HG02678 (cell line): ENCODE measurements around the gene FHAD1.

Experiments
- ATAC-seq: cut with Tn5 transposase; IDR thresholded peaks from one replicate; pipeline ENCODE4 v1.9.1; 2021; ENCODE audit warnings: mild to moderate bottlenecking, moderate library complexity; ENCODE audit not compliant: unreplicated experiment

The FHAD1 gene

GRCh38 chr1:15343729-15344128 is 96.7 kb downstream of the FHAD1 start:
- no peak for ATAC-seq

- ATAC-seq: no peak
Measured at GRCh38 chr1:15344380-15344779, 97.4 kb downstream of the FHAD1 start.

GRCh38 chr1:15344800-15345704 is 98.0 kb downstream of the FHAD1 start:
- ATAC-seq: no peak

DNA sequence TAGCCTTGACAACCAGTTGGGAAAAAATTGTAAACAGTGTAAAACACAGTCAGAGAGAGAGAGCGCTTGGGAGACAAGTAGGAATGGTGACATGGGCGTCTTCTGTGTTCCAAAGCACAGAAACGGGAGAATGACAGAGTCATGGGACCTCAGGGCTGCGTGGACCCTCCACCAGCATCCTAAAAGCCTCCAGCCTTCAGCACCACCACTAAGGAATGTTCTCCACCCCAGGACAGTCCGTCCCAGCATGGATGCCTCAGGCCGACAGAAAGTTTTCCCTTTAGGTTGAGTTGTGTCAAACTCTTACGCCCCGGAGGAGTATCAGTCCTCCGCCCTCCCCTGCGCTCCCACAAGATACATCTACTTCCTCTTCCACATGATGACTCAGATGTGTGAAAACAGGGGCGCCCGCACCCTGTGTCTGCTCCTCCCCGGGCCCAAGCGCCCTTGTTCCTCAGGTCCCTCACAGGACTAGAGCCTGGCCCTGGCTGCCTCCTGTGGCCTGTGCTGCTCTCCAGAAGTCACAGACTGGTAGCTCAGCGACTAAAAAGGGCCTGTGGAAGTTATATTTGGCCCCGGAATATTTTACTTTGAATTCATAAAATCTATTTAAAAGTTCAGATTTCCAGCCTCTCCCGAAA is 98.8 kb downstream of the FHAD1 start:
- no peak for ATAC-seq

DNA sequence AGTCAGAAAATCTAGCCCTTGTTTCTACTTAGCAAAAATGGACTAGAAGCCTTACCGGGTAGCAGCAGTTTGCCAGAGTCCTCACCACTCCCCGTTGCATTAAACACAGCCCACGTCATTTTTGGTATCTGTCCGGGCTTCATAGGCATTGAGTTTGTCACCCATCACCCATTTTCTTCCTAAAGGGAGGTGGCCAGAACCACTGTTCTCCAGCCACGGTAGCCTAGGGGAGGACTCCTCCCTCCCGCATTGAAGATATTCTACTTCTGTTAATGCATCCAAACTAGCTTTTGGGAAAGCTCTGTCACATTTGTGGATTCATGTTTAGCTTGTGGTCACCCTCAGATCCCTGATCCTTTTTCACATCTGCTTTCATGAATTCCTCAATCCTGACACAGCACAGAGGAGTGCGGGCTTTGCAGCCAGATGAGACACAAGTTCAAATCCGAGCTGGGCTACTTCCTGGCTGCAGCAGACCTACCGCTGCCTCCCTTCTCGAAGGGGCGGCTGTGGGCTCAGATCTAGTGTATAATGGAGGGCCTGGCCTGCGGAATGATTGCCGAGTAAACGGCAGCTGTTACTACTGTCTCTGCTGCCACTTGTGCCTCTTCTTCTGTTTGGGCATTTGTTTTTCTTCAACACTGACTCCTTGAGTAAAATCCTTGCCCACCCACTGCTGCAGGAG is 99.5 kb downstream of the FHAD1 start:
- no peak for ATAC-seq

DNA sequence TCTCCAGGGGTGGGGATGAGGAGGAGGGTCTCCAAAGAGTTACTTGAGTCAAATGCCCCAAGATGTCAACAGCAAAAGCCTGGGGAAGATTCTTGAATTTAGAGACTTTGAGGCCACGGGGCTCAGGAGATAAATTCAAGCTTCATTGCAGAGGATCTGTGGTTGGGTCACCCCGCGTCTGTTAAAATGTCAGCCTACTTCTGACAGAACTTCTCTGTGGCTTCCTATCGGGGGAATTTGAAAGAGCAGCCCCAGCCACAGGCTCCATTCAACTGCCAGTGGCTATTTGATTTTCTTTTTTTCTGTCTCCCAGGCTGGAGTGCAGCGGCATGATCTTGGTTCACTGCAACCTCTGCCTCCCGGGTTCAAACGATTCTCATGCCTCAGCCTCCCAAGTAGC is 100.2 kb downstream of the FHAD1 start:
- no peak for ATAC-seq

GRCh38 chr1:15348648-15349047 is 101.6 kb downstream of the FHAD1 start:
- ATAC-seq: no peak

DNA sequence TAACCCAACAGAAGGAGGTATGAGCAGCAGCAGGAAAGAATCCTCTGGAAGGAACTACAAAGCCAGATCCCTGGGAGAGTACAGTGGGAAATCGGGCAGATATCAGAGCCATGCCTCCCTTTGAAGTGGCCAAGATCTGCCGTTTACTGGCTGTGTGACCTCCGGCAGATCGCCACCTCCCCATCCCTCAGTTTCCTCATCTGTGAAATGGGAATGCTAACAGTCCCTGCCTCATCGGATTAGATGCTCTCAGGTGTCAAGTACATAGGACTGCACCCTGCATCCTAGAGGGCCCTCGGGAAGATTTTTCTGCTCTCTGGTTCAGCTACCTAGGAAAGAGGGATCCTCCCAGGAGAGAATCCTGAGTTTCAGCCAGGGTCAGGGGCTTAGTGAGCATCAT is 102.1 kb downstream of the FHAD1 start:
- ATAC-seq: no peak

DNA sequence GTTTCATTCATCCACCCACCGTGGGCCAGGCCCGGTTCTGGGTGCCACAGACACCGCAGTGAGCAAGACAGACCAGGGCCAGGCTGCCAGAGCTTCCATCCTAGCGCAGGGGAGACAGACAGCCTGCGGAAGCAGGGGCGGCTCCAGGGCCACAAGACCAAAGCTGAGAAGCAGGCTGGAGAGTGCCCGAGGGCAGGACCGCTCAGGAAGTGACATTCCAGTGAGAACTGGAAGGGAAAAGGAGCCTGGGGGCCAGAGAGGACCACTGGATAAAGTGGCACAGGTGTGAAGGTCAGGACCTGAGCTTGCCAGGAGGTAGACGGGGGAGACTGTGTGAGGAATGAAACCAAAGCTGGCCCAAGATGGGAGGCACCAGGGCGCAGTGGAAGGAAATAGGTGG is 103.1 kb downstream of the FHAD1 start:
- no peak for ATAC-seq

GRCh38 chr1:15350551-15351200 is 103.7 kb downstream of the FHAD1 start:
- ATAC-seq: no peak

DNA sequence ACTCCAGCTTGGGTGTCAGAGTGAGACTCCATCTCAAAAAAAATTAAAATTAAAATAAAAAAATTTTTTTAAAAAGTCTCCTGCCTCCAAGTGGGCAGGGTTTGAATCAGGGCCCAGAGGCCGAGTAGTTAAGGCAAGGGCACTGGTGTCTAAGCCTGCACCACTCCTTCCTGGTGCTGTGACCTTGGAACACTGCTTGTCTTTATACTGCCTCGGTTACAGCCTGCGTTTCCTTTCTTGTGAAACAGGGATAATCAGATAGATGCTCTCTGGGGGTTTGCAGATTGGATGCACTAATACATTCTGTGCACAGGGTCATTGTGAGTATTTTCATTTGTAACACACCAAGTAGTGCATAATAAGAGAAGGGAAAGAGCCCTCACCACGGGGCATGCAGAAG is 104.3 kb downstream of the FHAD1 start:
- no peak for ATAC-seq

DNA sequence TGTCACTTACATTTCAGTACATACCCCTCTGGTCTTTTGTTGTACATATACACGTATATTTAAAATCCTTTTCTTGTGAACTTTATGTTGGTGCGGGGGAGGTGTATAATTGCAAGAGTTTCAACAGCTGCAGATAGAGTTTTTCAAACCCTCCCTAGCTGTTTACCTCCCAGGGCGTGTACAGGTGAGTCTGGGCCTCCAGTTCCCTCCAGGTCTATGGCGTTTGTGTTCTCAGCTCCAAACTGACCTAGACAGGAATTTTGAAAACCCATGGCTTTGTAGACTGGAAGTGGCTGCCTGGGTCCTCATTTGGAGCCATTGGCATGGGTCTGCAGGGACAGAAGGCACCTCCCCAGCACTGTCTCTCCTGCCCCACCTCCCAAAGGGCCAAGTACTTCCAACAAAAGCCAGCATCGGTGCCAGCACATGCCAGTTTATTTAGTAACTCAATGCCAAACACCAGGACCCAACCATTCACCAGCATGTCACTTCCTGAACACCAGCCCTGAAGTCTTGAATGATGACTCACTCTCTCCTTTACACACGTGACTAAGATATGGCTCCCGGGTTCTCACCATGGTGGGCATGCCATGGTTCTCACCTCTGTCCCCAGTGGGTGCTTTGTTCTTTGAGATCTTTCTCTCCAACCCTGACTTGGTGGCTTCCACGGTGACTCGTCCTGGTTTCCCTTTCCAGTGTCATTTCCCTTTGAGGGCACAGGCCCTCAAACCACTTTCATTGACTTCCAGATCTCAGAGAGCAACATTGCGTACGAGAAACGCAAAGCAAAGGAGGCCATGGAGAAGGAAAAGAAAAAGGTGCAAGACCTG is 105.3 kb downstream of the FHAD1 start:
- ATAC-seq: no peak

GRCh38 chr1:15353839-15354579 is 107.0 kb downstream of the FHAD1 start:
- no peak for ATAC-seq

DNA sequence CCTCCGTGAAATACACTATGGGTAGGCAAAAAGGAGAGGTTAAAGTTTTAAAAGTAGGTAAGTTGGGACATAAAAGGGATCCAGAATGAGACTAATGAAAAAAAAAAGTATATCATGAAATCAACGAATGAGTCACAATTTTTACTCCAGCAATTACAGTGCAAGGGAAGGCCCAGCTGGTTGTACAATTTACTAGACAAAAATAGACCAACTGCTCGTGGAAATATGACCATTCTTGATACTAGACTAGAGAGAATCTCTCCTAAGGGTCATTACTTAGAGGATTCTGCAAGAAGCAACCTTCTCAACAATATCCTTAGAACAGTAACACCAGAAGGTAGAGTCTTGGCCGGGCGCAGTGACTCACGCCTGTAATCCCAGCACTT is 107.5 kb downstream of the FHAD1 start:
- ATAC-seq: no peak

DNA sequence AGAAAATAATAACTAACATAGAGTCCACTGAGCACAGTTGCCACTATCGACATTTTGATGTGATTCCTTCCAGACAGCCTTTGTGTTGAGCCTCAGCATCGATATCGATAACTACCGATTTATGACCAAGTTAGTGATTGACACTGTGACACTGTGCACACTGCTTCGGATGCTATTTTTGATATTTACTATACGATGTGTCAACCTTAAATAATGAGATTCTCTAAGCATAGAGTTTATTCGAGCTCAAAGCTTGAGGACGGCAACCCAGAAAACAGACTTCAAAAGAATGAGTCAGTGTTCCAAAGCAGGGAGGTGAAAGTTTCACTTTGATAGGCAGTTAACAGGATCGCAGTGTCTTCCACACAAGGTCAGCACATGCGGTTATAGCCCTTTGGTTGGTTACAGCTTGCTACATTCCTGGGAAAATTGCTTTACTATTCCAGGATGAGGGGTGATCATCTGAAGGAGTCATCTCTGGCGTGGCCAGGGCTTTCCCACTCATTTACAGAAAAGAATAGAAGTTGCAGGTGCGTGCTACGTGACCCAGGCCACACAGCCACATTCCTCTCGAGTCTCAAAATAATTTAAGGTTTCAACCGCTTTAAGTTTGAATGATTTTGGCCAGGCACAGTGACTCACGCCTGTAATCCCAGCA is 109.1 kb downstream of the FHAD1 start:
- no peak for ATAC-seq

GRCh38 chr1:15357612-15358207 is 110.7 kb downstream of the FHAD1 start:
- no peak for ATAC-seq

- no peak for ATAC-seq
Measured at GRCh38 chr1:15358565-15359133, 111.6 kb downstream of the FHAD1 start.

- no peak for ATAC-seq
Measured at GRCh38 chr1:15360700-15361099, 113.7 kb downstream of the FHAD1 start.
